HepG2 (cell line): ENCODE data around the gene CHID1. TPM values are rescaled to one million over a fixed set of nuclear protein-coding genes. Genes with fewer than 3 reads are reported as not detected.

Experiments
- ATAC-seq: fragments of 200-7000 bp; cut with Tn5 transposase; 3 replicates; pipeline ENCODE4 v1.9.1; 2020; ENCODE audit warnings: mild to moderate bottlenecking, moderate library complexity
- BruUV-seq: library from RNA; stranded (reverse); fragments of 400-500 nt; replicated peaks from 2 replicates; lab custom pipeline; 2021; lab: Mats Ljungman, UMichigan
- CTCF ChIA-PET: fragments of 300-600 bp; formaldehyde crosslinking; extraction: SDS; loops from one replicate; lab custom pipeline; 2021; ENCODE audit warnings: low total read pairs, inconsistent platforms, low intra/inter-chr PET ratio; lab: Yijun Ruan, JAX
- POLR2A ChIA-PET: fragments of 350-600 bp; sonication (Branson Sonifier 250); formaldehyde crosslinking; loops from one replicate; lab custom pipeline; 2020; ENCODE audit warnings: antibody characterized with exemption, inconsistent platforms; lab: Yijun Ruan, JAX
- DNase-seq: peaks from one replicate; pipeline ENCODE4 v3.0.0-alpha.2; 2015; ENCODE audit warnings: low spot score
- FAIRE-seq: peaks from 3 replicates; lab custom pipeline; 2011; peaks lifted over from hg19 to GRCh38; lab: Jason Lieb, UNC
- H2AFZ ChIP-seq: one replicate; pipeline ENCODE4 v1.6.1; 2011; ENCODE audit warnings: low read length, inconsistent platforms
- H3K27ac ChIP-seq: fragments of 300-600 bp; 3 replicates; pipeline ENCODE4 v1.8.0; 2011; ENCODE audit warnings: mixed run types, mild to moderate bottlenecking, mixed read lengths, low read length, inconsistent platforms; ENCODE audit not compliant: insufficient read depth; ENCODE audit errors: extremely low read length
- H3K27me3 ChIP-seq, 2 experiments: fragments of 200-600 bp in 1 of 2; 2 replicates in 1 of 2; 3 replicates in 1 of 2; pipeline versions ENCODE4 v1.6.0 to v1.8.0; 2011; ENCODE audit warnings: low read length in 2 of 2, mild to moderate bottlenecking in 2 of 2, moderate library complexity in 2 of 2, inconsistent platforms in 1 of 2; ENCODE audit not compliant: insufficient read depth in 2 of 2, control insufficient read depth in 1 of 2
- H3K36me3 ChIP-seq, 2 experiments: fragments of 200-600 bp in 1 of 2; replicated peaks in 1 of 2; 2 replicates in 1 of 2; 3 replicates in 1 of 2; pipeline versions ENCODE4 v1.5.1 to v1.8.0; 2011; ENCODE audit warnings: low read length in 2 of 2, inconsistent platforms in 1 of 2; ENCODE audit not compliant: insufficient read depth in 2 of 2, control insufficient read depth in 1 of 2
- H3K4me1 ChIP-seq: 2 replicates; pipeline ENCODE4 v1.5.1; 2012; ENCODE audit warnings: low read length, inconsistent platforms; ENCODE audit not compliant: insufficient read depth
- H3K4me2 ChIP-seq: 2 replicates; pipeline ENCODE4 v1.6.0; 2011; ENCODE audit warnings: low read depth, low read length, inconsistent platforms
- H3K4me3 ChIP-seq, 3 experiments: fragments of 200-600 bp in 1 of 3; sonication (generic), shearing (Covaris generic) in 1 of 3; replicated peaks in 1 of 3; 2 replicates each; pipeline ENCODE4 v1.5.1; 2011 to 2016; ENCODE audit warnings: low read length in 3 of 3, inconsistent platforms in 2 of 3, low read depth in 2 of 3, mild to moderate bottlenecking in 2 of 3, control low read depth in 1 of 3, mixed read lengths in 1 of 3; ENCODE audit not compliant: insufficient read depth in 1 of 3
- H3K79me2 ChIP-seq: one replicate; pipeline ENCODE4 v1.6.1; 2011; ENCODE audit warnings: low read length, inconsistent platforms; ENCODE audit not compliant: insufficient read depth
- H3K9ac ChIP-seq: 2 replicates; pipeline ENCODE4 v1.6.0; 2011; ENCODE audit warnings: mild to moderate bottlenecking, low read depth, low read length, inconsistent platforms; ENCODE audit not compliant: insufficient read depth
- H3K9me3 ChIP-seq: 2 replicates; pipeline ENCODE4 v1.5.1; 2012; ENCODE audit warnings: mild to moderate bottlenecking, low read length
- H4K20me1 ChIP-seq: 2 replicates; pipeline ENCODE4 v1.6.0; 2011; ENCODE audit warnings: inconsistent platforms, mild to moderate bottlenecking, low read length, moderate library complexity; ENCODE audit not compliant: insufficient read depth
- DMAP1 ChIP-seq: IDR thresholded peaks from 2 replicates; pipeline ENCODE4 v1.6.1; 2016
- FOSL1 ChIP-seq: sonication (generic); formaldehyde crosslinking; IDR thresholded peaks from 2 replicates; pipeline ENCODE4 v1.9.0; 2021; ENCODE audit warnings: missing genetic modification reagents, borderline replicate concordance
- FOXC1 ChIP-seq: sonication (generic); formaldehyde crosslinking; IDR thresholded peaks from 2 replicates; pipeline ENCODE4 v1.8.0; 2022; ENCODE audit warnings: mild to moderate bottlenecking, missing genetic modification reagents, borderline replicate concordance
- HMG20A ChIP-seq: IDR thresholded peaks from 2 replicates; pipeline ENCODE4 v1.6.1; 2016; ENCODE audit warnings: borderline replicate concordance
- MAZ ChIP-seq, 2 experiments: sonication (generic) in 1 of 2; formaldehyde crosslinking in 1 of 2; IDR thresholded peaks; 2 replicates each; pipeline versions ENCODE4 v1.5.0 to v1.6.1; 2012 to 2020; ENCODE audit warnings: low read depth in 2 of 2, mild to moderate bottlenecking in 2 of 2, borderline replicate concordance in 1 of 2, improper control_type of control experiment in 1 of 2, low read length in 1 of 2, missing genetic modification reagents in 1 of 2, moderate library complexity in 1 of 2
- PCBP2 ChIP-seq: fragments of 200-400 bp; formaldehyde crosslinking; optimal IDR thresholded peaks from 2 replicates; pipeline ENCODE3; 2018; ENCODE audit warnings: low read length, low read depth; ENCODE audit not compliant: poor library complexity, severe bottlenecking
- SOX13 ChIP-seq, 3 experiments: fragments of 450-650 bp in 1 of 3; sonication (generic) in 1 of 3; formaldehyde crosslinking in 1 of 3; IDR thresholded peaks in 2 of 3; conservative IDR thresholded peaks in 1 of 3; 2 replicates each; pipeline versions ENCODE4 v1.5.0 to v1.6.1; 2016 to 2020; ENCODE audit warnings: antibody characterized with exemption in 1 of 3, mild to moderate bottlenecking in 1 of 3, missing compliant biosample characterization in 1 of 3, missing genetic modification reagents in 1 of 3, moderate library complexity in 1 of 3
- SP4 ChIP-seq: sonication (generic); formaldehyde crosslinking; IDR thresholded peaks from 2 replicates; pipeline ENCODE4 v1.8.1; 2023; ENCODE audit warnings: mild to moderate bottlenecking, missing genetic modification reagents
- ZFY ChIP-seq: sonication (generic); formaldehyde crosslinking; IDR thresholded peaks from 2 replicates; pipeline ENCODE4 v1.4.0; 2020; ENCODE audit warnings: missing genetic modification reagents
- ZNF143 ChIP-seq: sonication (generic); formaldehyde crosslinking; IDR thresholded peaks from 2 replicates; pipeline ENCODE4 v1.4.0; 2020; ENCODE audit warnings: missing genetic modification reagents
- ZNF549 ChIP-seq: sonication (generic); formaldehyde crosslinking; IDR thresholded peaks from 2 replicates; pipeline ENCODE4 v1.5.0; 2020; ENCODE audit warnings: missing genetic modification reagents
- ZNF589 ChIP-seq: sonication (generic); formaldehyde crosslinking; conservative IDR thresholded peaks from 2 replicates; pipeline ENCODE4 v1.8.0; 2022; ENCODE audit warnings: mild to moderate bottlenecking, moderate library complexity, missing genetic modification reagents
- ZSCAN21 ChIP-seq: sonication (generic); formaldehyde crosslinking; IDR thresholded peaks from 2 replicates; pipeline ENCODE4 v1.8.0; 2022; ENCODE audit warnings: mild to moderate bottlenecking, missing genetic modification reagents, moderate library complexity, borderline replicate concordance
- ZSCAN25 ChIP-seq: sonication (generic); formaldehyde crosslinking; IDR thresholded peaks from 2 replicates; pipeline ENCODE4 v1.8.0; 2022; ENCODE audit warnings: mild to moderate bottlenecking, missing genetic modification reagents
- WGBS: methylation state at CpG from one replicate; pipeline ENCODE4 v1.1.6; 2017; ENCODE audit warnings: low lambda C conversion rate; 5-methylcytosine and 5-hydroxymethylcytosine counted together
- in situ Hi-C: cut with HindIII; loops from 2 replicates; pipeline ENCODE4 v1.10.0; 2017; ENCODE audit warnings: low pct_unique_long_range_greater_than_20kb; ENCODE audit not compliant: extremely low pct_ligation_motif_present
- intact Hi-C: fragments of 100-400 bp; cut with micrococcal nuclease; formaldehyde crosslinking; loops from one replicate; pipeline ENCODE4 v1.10.0; 2022; ENCODE audit not compliant: unreplicated experiment
- polyA plus RNA-seq, 8 experiments: library from polyadenylated mRNA; depleted of rRNA in 3 of 8; stranded (reverse) in 7 of 8; unstranded in 1 of 8; fragments of >200 nt; fragmentation: Illumina TruSeq in 4 of 8; extraction: Trizol in 4 of 8; gene quantifications; 2 replicates each; pipeline versions ENCODE4 v1.2.1 to v1.2.3, GENCODE V29; 2011 to 2016; ENCODE audit warnings: low read depth in 4 of 8, missing spikeins in 1 of 8, mixed read lengths in 1 of 8; ENCODE audit not compliant: insufficient read depth in 1 of 8
- total RNA-seq, 5 experiments: library from RNA; depleted of rRNA; stranded (reverse); fragments of >200 nt; fragmentation: Illumina TruSeq; extraction: Trizol; gene quantifications; 2 replicates each; pipeline ENCODE4 v1.2.3, GENCODE V29; 2016; ENCODE audit warnings: low read depth in 1 of 5
- TF ChIP-seq, protein P1 (sequence below): sonication (generic); formaldehyde crosslinking; IDR thresholded peaks from 2 replicates; pipeline ENCODE4 v1.4.0; 2020; ENCODE audit warnings: missing genetic modification reagents, borderline replicate concordance
- TF ChIP-seq, protein P2 (sequence below): sonication (generic); formaldehyde crosslinking; IDR thresholded peaks from 2 replicates; pipeline ENCODE4 v1.9.0; 2022; ENCODE audit warnings: missing genetic modification reagents, mild to moderate bottlenecking, borderline replicate concordance
- TF ChIP-seq, protein P3 (sequence below): sonication (generic); formaldehyde crosslinking; IDR thresholded peaks from 2 replicates; pipeline ENCODE4 v1.9.0; 2021; ENCODE audit warnings: missing genetic modification reagents, borderline replicate concordance

CHID1 gene
- total and polyA plus RNA-seq, 2 of the 13 experiments (the other 11 are each of a cell fraction or from before 2014, with no cell fraction given): 65.1 to 93.6 TPM

DNA sequence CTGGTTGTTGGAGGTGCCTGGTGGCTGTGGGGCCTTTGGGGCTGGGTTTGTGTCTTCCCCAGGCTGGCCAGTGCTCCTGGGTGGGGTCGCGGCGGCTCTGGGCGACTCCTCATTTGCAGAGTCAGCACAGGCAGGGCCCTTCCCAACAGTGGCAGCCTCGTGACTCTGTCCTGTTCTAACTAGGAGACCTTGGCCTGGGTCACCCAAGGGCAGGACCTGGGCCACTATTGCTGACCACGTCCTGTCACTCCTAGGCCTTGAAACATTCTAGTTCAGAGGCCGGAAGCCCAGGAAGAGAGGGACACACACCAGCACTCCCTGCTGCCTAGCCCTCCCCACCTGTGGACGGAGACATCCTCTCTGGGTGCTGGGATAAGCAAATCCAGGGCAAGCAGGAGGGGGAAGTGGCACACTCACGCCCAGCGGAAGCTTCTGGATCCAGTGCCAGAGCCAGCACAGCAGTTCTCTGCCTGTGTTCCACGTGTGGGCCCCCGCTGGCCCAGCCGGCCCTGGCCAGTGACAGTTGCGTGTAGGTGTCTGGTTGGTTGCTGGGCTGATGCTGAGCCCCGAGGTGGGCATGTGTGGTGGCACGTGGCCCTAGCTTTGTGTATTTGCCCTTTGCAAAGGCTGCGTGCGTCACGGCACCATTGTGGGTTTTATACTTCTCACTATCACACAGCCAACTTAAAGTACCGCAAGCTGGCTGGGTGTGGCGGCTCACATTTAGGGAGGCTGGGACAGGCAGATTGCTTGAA lies 4.3 kb upstream of the CHID1 start:
- CTCF ChIA-PET: no interaction called here
- Histone ChIP-seq H3K4me3 (peak overlapping the region; percentile 46 to 59 (median 46)), H3K27me3 (no peaks in the 10 kb centered on the region; a peak in 1 of 5 replicates), H3K79me2 (peaks cover 9% of the 10 kb centered on the region), H3K4me2 (peak overlapping the region; percentile 69), H3K36me3 (no peaks in the 10 kb centered on the region), H4K20me1 (no peaks in the 10 kb centered on the region), H3K9ac (peak overlapping the region; percentile 60), H3K9me3 (no peaks in the 10 kb centered on the region), H2AFZ (no peak overlapping the region), H3K27ac (peak overlapping the region; percentile 82), H3K4me1 (peaks cover 55% of the 10 kb centered on the region)
- 80% methylated on average over 6 of the region's 21 CpGs for WGBS
- no TSS peak for BruUV-seq
- in situ Hi-C loops (no loop called here), intact Hi-C loops (no loop called here)
- POLR2A ChIA-PET: interaction anchor here (2.1 kb wide), 1 partner anchor 37 kb away, joined by 10 read pairs; no protein-coding TSS in a partner anchor
- DNase-seq (peak; percentile 68), FAIRE-seq (peak; percentile 36), ATAC-seq (peak; percentile 28)
- TF ChIP-seq DMAP1 (peak; percentile 73), ZNF589 (no peak), FOXC1 (CRISPR knock-in tag) (peak; percentile 31; the same call in 1 of the 2 replicates), ZNF143 (CRISPR knock-in tag) (no peak), ZSCAN21 (0 out of 2 replicates have a peak, but pooled peaks have one; percentile 84), ZNF549 (CRISPR knock-in tag) (no peak), HMG20A (CRISPR knock-in tag) (peak; percentile 50; the same call in 1 of the 2 replicates), ZFY (CRISPR knock-in tag) (peak; percentile 85), SP4 (CRISPR knock-in tag) (no peak), SOX13 (IDR thresholded peaks at IDR 0.05) (no peak), SOX13 (CRISPR knock-in tag; conservative IDR thresholded peaks at IDR 0.05 in 1 of 2, IDR thresholded peaks at IDR 0.05 in 1 of 2) (peak in 1 of 2 experiments; percentile 71; a peak in 2 of 4 replicates), MAZ (IDR thresholded peaks at IDR 0.05; ENCODE audit: borderline replicate concordance, low read depth, low read length) (no peak), MAZ (CRISPR knock-in tag; IDR thresholded peaks at IDR 0.05; ENCODE audit: low read depth) (no peak), FOSL1 (no peak), ZSCAN25 (0 out of 2 replicates have a peak, but pooled peaks have one; percentile 62), PCBP2 (no peak)
- TF ChIP-seq, protein P1, sequence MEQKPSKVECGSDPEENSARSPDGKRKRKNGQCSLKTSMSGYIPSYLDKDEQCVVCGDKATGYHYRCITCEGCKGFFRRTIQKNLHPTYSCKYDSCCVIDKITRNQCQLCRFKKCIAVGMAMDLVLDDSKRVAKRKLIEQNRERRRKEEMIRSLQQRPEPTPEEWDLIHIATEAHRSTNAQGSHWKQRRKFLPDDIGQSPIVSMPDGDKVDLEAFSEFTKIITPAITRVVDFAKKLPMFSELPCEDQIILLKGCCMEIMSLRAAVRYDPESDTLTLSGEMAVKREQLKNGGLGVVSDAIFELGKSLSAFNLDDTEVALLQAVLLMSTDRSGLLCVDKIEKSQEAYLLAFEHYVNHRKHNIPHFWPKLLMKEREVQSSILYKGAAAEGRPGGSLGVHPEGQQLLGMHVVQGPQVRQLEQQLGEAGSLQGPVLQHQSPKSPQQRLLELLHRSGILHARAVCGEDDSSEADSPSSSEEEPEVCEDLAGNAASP (CRISPR knock-in tag): peak; percentile 95
- TF ChIP-seq, protein P2, sequence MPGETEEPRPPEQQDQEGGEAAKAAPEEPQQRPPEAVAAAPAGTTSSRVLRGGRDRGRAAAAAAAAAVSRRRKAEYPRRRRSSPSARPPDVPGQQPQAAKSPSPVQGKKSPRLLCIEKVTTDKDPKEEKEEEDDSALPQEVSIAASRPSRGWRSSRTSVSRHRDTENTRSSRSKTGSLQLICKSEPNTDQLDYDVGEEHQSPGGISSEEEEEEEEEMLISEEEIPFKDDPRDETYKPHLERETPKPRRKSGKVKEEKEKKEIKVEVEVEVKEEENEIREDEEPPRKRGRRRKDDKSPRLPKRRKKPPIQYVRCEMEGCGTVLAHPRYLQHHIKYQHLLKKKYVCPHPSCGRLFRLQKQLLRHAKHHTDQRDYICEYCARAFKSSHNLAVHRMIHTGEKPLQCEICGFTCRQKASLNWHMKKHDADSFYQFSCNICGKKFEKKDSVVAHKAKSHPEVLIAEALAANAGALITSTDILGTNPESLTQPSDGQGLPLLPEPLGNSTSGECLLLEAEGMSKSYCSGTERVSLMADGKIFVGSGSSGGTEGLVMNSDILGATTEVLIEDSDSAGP (CRISPR knock-in tag): peak; percentile 71; the same call in 1 of the 2 replicates
- TF ChIP-seq, protein P3, sequence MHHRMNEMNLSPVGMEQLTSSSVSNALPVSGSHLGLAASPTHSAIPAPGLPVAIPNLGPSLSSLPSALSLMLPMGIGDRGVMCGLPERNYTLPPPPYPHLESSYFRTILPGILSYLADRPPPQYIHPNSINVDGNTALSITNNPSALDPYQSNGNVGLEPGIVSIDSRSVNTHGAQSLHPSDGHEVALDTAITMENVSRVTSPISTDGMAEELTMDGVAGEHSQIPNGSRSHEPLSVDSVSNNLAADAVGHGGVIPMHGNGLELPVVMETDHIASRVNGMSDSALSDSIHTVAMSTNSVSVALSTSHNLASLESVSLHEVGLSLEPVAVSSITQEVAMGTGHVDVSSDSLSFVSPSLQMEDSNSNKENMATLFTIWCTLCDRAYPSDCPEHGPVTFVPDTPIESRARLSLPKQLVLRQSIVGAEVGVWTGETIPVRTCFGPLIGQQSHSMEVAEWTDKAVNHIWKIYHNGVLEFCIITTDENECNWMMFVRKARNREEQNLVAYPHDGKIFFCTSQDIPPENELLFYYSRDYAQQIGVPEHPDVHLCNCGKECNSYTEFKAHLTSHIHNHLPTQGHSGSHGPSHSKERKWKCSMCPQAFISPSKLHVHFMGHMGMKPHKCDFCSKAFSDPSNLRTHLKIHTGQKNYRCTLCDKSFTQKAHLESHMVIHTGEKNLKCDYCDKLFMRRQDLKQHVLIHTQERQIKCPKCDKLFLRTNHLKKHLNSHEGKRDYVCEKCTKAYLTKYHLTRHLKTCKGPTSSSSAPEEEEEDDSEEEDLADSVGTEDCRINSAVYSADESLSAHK (CRISPR knock-in tag): no peak
